DOHH2 (cell line): ENCODE measurements around the gene DOLK.

Experiments used
- EZH2phosphoT487 ChIP-seq: fragments of 200-600 bp; sonication (generic); IDR thresholded peaks from 2 replicates; pipeline ENCODE4 v1.6.1; 2017; ENCODE audit warnings: borderline replicate concordance, mild to moderate bottlenecking, antibody characterized with exemption, low read length, moderate library complexity, mixed read lengths
- TF ChIP-seq, protein P1 (sequence below): fragments of 200-600 bp; sonication (generic); IDR thresholded peaks from one replicate; pipeline ENCODE4 v1.5.1; 2014; ENCODE audit warnings: antibody characterized with exemption, mild to moderate bottlenecking, low read depth, low read length; ENCODE audit not compliant: poor library complexity, severe bottlenecking

DNA sequence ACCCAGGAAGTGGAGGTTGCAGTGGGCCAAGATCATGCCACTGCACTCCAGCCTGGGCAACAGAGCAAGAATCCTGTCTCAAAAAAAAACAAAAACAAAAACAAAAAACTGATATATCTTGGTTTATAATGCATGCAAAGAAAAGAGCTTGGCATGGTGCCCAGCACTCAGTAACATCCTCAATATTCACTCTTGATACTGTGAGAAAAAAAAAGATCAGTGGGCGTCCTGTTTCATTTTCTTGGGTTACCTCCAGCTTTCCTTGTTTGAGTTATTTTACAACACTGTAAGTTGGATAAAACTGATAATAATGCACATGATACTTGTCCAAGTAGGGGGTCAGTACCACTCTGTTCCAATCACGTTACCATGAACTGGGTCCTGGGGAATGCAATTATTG is 18.8 kb downstream of the DOLK start:
- no peak for TF ChIP-seq EZH2phosphoT487
- TF ChIP-seq, protein P1, sequence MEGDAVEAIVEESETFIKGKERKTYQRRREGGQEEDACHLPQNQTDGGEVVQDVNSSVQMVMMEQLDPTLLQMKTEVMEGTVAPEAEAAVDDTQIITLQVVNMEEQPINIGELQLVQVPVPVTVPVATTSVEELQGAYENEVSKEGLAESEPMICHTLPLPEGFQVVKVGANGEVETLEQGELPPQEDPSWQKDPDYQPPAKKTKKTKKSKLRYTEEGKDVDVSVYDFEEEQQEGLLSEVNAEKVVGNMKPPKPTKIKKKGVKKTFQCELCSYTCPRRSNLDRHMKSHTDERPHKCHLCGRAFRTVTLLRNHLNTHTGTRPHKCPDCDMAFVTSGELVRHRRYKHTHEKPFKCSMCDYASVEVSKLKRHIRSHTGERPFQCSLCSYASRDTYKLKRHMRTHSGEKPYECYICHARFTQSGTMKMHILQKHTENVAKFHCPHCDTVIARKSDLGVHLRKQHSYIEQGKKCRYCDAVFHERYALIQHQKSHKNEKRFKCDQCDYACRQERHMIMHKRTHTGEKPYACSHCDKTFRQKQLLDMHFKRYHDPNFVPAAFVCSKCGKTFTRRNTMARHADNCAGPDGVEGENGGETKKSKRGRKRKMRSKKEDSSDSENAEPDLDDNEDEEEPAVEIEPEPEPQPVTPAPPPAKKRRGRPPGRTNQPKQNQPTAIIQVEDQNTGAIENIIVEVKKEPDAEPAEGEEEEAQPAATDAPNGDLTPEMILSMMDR: no peak
